ENCODE results near the gene SH2D4B. TPM values are rescaled to one million over a fixed set of nuclear protein-coding genes. Genes with fewer than 3 reads are reported as not detected.

The SH2D4B gene
- total RNA-seq, 1 donor from 2014 or later = not detected

Other genes starting within 250 kb of the SH2D4B start
- not detected for gene MAT1A, start 248.2 kb upstream of the SH2D4B start, total RNA-seq
- not detected for gene DYDC1, start 181.1 kb upstream of the SH2D4B start, total RNA-seq
- not detected for gene DYDC2, start 181.1 kb upstream of the SH2D4B start, total RNA-seq
- 119 TPM for gene PRXL2A, start 129.4 kb upstream of the SH2D4B start, total RNA-seq
- gene TSPAN14, start 83.6 kb upstream of the SH2D4B start, total RNA-seq = 41.2 TPM